Measurements from ENCODE around the gene UNKL.

- TF ChIP-seq CTCF (IDR thresholded peaks at IDR 0.05 in 8 of 11, conservative IDR thresholded peaks at IDR 0.05 in 3 of 11) (no peak), POLR2AphosphoS5 (IDR thresholded peaks at IDR 0.05) (no peak)
Measured at GRCh38 chr16:1348926-1349325, 65.6 kb downstream of the UNKL start.
